Activated T-cell treated with anti-CD3 and anti-CD28 coated beads for 4 hours (primary cell): ENCODE measurements around the gene SSBP3.
"Not testable (repeated sequence)": the region's sequence is repeated elsewhere in the genome, so short reads cannot be mapped to it uniquely, and the experiment has no call there.

ENCODE experiments used
- DNase-seq: peaks from one replicate; pipeline ENCODE4 v3.0.0-alpha.2; 2020

Gene SSBP3

DNA sequence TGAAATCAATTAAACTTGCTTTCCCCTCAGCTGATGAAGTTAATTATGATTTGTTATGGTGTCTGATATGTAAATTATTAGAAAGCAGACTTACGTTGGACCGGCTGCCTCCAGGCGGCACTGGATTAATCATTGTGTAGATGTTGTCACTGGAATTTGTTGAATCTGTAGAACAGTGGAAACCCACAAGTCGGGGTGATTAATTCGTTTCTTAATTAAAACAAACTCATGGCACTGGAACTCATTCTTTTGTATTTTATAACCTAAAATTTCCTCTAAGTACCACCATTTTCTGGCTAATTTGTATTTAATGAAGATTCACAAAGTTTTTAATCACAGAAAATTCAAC, 167.2 kb downstream of the SSBP3 start:
- no peak for DNase-seq

DNA sequence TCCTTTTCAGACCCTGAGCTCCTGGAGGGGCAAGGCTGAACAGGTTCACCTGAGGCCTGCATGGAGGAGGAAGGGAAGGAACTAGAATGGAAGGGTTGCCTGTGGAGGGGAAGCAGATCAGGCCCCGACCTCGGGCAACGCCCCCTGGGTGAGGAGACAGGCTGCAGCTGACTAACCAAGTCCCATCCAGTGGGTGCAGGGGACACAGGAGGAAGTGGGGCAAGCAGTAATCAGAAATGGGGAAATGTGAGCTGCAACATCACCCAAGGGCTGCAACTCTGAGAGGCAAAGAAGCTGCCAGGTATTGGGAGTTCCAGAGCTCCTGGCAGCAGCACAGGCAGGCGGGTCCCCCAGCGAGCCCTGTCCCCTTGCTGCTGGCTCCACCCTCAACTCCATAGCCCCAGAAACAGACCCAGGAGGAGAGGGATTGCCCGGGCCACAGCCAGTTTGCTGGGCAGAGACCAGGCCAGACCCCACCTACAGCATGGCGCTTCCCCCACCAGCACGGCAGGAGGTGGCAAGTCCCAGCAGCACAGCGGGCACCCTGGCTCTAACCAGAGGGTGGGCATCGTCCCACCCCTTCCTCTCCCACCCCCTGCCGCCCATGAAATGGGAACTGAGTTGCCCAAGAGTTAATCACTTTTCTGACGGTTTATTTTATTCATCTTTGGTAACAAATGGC, 167.7 kb downstream of the SSBP3 start:
- DNase-seq, result no peak

DNA sequence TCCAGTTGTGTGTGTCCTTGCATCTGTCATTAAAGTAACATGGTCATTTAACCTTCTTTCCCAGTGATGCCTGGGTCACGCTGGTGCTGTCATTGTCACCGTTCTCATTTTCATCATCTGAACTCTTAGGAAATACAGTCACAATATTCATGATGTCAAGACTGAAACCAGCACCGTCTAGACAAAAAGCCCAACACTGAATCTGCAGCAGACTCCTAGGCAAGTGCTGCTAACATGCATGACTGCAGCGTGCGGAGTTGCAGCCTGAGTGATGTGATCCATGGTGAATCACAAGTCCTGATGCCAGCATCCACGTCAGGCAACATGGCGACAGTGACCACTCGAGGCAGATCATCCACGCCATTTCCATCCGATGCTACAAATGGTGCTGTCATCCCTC, 168.6 kb downstream of the SSBP3 start:
- no peak for DNase-seq

DNA sequence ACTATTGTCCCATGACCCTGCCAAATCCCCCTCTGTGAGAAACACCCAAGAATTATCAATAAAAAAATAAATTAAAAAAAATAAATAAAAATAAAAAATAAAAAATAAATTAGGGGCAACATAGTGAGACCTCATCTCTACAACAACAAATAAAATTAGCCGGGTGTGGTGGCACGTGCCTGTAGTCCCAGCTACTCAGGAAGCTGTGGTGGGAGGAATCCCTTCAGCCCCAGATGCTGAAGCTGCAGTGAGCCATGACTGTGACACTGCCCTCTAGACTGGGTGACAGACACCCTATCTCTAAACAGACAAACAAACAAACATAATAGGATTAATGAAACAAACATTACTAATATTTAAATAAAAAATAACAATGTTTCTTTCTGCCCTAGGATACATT, 171.9 kb downstream of the SSBP3 start:
- DNase-seq, result no peak

DNA sequence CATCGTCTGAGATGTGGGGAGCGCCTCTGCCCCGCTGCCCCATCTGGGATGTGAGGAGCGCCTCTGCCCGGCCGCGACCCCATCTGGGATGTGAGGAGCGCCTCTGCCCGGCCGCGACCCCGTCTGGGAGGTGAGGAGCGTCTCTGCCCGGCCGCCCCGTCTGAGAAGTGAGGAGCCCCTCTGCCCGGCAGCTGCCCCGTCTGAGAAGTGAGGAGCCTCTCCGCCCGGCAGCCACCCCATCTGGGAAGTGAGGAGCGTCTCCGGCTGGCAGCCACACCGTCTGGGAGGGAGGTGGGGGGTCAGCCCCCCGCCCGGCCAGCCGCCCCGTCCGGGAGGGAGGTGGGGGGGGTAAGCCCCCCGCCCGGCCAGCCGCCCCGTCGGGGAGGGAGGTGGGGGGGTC, 173.0 kb downstream of the SSBP3 start:
- not testable (repeated sequence) for DNase-seq

DNA sequence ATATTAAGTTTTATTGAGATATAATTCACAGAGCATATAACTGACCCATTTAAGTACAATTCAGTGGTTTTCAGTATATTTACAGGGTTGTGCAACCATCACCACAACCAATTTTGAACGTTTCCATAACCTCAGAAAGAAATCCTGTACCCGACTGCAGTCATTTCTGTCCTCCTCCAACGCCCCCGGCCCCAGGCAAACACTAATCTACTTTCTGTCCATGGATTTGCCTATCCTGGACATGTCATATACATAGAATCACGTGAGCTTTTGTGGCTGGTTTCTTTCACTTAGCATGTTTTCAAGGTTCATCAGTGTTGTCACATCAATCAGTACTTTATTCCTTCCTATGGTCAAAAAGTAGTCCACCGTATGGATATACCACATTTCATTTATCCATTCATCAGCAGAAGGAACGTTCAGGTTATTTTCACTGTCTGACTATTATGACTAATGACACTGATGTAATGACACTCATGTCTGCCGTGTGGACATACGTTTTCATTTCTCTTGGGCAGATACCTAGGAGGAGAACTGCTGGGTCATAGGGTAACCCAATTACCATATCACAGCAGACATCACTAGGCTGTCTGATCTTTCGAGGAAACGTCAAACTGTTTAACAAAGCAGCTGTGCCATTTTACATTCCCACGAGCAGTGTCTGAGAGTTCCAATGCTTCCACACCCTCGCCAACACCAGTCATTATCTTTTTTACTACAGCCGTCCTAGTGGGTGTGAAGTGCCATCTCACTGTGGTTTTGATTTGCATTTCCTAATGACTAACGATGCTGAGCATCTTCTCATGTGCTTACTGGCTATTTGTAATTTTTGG, 175.5 kb downstream of the SSBP3 start:
- DNase-seq, result no peak

DNA sequence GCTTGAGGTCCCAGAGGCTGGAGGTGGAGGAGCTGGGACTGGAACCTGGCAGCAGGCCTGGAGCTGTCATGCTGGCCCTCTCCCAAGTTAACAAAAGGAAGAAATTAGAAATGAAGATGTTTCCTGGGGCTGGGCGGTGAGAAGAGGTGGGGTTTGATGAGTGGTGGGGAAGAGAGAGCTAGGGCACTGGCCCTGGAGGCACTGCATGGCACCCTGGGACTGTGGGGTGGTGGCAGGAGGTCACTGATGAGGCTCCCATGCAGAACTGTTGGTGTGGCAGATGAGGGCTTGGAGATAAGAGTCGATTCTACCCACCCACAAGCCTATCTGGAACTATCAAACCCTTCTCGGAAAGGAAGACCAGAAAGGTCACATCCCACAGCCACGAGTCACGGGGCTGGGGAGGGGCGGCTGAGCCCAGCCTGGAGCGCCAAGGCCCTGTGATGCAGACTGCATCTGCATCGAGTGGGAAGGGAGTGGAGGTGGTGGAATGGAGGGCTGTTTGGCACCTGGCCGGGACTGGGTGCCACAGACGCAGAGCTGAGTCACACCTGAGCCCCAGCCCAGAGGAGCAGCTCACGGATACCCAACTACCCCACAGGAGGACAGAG, 176.8 kb downstream of the SSBP3 start:
- DNase-seq, result no peak

DNA sequence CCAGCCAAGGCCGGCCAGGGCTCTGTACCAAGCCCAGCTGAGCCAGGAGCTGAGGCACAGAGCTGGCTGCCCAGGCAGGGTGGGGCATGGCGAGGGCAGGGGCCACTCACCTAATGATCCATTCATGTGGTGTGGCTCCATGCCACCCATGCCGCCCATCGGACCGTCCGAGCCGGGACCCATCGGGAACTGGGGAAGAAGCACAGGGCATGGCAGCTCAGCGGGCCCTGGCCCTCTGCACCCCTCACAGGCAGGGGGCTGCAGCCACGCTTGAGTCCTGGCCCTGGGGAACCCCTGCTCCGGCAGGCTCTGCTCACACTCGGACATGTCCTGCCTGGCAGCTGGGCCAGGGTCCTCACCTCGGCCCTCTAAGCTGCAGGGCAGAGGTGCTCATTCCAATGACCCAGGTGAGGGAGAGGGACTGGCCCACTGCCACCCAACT, 177.5 kb downstream of the SSBP3 start:
- no peak for DNase-seq

DNA sequence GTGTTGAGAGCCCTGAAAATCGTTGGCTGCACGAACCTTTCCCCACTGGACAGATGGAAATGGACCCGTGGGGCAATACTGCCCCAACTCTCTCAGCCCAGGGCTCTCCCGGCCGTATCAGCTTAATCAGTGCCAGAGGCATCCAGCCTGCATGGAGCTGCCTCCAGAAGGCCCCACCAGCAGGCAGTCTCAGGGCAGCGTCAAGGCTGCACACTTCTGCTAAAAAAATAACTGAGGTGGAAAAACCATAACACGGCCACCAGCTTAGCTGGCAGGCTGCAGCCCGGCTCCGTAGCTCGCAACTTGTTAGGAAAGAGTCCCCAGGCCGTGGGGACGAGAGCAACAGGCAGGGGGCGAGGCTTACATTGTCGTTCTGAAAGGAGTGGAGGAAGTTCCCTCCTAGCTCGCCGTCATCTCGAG, 178.3 kb downstream of the SSBP3 start:
- no peak for DNase-seq

DNA sequence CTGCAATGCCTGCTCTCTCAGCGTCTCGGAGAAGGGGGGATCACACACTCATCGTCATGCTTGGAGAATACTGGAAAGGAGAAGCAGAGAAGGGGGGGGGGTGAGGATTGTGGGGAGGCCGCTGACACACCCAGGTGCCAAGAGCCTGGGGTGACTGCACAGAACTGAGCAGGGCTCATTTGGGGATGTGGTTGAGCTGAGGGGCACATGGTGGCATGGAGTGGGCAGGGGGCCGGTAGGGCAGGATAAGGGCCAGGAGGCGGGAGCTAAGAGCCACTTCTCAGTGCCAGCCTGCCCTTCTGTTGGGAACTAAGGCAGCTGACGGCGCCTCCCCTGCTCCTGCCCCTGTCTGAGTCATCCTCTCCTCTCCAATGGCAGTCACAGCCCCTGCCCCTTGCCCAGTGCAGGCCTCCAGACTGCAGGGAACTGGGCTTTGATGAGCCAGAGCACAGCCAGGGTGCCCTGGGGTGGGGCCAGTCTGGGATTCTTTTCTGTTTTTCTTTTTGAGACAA, 179.0 kb downstream of the SSBP3 start:
- DNase-seq, result no peak

DNA sequence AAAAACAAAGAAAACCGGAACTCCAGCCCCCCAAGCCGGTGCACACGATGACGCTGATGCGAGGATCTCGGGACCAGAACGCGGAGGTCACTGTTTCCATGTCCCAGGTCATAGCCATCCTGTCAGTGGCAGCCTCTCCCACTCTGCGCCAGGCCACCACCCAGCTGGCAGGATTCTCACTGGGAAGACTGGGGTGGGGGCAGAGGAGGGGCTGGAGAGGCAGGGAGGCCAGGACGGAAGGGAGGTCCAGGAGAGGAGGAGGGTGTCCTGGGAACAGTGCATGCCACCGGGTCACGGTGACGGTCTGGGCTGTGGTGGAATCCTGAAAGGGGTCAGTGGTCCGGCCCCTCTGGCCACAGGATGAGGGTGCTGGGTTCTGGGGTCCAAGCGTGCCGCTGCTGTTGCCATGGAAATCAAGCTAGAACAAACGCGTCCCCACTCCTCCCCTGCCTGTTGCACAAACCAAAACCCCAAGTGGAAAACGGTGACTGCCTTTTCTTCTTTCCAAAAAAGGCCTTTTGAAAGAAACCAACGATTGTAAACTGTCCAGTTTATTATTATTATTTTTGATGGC, 180.1 kb downstream of the SSBP3 start:
- DNase-seq, result no peak

DNA sequence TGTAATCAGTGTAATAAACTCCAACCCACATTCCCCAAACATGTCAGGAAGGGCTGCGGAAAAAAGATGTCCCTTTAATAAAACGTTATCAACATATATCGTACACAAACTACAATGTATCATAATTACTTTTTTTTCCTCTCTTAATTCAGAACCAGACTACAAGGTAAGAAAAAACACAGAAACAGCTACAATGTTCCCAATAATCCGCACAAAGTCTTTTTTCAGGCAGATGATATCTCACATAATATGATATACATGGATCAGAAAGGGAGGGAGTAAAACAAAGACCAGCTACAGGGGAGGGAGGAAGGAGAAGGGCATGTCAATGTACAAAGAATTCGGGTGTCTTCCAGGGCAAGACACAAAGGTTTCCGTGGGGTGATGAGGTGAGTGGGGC, 180.8 kb downstream of the SSBP3 start:
- no peak for DNase-seq

DNA sequence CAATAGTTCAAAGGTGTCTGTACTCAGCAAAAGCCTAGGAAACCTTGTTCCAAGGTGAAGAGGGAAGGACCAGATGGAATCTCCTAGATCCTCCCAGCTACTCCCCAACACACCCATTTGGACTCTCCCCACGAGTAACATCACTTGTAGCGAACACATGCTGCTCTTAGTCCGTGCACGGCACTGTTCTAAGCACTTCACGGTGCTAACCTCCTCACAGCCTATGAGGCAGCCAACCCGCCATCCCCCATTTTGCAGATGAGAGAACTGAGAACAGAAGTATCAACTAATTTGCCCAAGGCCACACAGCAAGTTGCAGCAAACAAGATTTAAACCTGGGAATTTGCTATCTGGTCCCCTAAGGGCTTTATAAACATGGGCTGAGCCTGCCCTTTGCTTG, 182.0 kb downstream of the SSBP3 start:
- no peak for DNase-seq

DNA sequence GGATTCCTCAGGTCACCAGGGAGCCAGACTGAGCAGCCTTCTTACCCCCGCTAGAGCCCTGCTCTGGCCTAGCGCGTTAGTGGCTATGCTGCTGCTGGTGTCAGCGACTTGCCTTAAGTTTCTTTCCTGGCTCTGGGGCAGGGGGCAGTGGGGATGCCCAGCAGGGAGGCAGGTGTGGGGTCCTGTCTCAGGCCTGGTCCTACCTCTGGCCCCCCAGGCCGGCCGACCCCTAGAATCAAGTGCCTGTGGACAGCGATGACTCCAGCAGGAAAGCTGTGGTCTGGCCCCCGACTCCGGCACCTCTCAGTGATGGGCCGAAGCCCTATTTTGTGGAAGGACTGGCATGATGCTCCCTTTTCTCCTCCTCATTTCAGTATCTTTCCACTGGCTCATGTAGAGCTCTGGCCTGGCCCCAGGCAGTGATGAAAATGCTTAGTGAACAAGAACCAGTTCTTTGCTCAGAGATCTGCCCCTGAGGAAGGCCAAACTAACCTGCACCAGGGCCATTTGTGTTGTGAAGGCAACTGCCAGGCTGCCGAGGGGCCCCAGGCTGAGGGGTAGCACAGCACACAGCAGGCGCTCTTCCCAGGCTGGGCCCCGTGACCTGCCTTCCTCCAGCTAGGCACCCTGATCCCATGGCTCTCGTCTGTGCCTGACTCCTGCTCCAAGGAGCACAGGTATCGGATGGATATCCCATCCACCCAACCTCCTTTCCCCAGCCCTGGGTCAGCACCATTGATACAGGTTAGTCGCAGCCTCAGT, 182.6 kb downstream of the SSBP3 start:
- no peak for DNase-seq

DNA sequence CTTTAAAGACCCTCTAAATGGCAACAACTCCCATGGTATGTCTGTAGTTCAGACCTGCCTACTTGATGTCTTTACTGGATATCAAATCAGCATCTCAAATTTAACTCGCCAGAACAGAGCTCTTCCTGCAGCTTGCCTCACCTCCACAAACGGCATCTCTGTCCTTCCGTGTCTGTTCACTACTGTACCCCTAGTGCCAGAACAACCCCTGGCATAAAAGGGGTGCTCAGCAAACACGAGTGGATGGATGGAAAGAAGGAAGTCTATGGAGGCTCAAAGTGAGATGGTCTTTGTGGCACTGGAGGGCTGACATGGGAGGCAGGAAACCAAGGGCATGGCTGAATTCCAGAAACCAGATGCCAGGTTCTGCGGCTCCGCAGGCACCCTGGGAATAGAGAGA, 183.5 kb downstream of the SSBP3 start:
- no peak for DNase-seq

DNA sequence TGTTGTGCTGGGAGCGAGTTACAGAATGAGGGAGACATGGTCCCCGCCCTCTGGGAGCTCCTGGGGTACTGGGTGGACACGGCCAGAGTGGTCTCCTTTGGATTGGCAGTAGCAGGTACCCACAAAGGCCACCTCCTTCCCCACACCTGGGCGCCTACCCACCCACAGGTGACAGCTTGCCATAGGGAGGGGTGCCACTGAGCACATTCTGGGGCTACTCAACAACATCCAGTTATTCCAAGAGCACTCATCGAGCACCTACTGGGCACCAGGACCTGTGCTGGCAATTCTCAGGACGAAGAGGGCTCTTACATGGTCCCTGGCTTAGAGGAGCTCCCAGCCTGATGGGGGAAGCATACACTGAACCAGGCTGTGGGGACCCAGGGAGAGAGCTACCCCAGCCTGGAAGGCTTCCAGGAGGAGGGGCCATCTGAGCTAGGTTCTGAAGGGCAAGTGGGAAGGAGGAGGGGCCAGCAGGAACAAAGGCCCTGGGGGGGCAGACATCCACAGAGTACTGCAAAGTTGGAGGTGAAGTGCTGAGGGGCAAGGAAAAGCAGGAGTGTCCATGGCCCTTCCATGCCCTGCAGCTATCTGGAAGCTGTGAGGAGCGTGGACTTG, 184.2 kb downstream of the SSBP3 start:
- DNase-seq, result no peak

DNA sequence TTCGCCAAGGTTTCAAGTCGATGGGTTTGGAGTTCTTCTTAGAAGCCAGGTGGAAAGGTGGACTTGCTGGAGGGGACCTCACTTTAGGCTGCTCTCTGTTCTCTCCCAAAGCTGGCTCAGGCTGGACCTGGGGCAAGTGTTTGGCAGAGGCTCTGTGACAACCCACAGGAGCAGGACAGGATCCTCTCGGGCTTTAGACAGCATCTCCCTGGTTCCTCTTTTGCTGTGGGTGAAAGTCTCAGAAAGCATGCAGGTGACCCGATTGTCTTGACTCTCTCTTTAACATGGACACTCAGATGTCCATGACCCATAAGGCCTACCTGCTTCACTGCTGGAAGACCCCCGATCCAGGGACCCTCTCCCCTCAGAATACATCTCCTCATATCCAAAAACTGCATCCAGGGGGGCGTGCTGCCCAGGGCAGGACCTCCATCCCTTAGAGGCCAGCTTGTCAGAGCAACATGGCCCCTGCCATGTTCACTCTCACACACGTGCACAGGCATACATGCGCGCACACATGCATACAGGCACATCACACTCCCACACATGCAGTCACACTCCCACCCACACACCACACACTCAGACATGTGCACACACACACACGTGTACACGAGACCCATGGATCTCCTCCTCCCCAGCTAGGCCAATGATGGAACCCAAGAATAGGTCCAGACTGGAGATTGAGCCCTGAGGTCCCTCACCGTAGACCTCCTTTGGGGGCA, 184.9 kb downstream of the SSBP3 start:
- DNase-seq, result no peak

DNA sequence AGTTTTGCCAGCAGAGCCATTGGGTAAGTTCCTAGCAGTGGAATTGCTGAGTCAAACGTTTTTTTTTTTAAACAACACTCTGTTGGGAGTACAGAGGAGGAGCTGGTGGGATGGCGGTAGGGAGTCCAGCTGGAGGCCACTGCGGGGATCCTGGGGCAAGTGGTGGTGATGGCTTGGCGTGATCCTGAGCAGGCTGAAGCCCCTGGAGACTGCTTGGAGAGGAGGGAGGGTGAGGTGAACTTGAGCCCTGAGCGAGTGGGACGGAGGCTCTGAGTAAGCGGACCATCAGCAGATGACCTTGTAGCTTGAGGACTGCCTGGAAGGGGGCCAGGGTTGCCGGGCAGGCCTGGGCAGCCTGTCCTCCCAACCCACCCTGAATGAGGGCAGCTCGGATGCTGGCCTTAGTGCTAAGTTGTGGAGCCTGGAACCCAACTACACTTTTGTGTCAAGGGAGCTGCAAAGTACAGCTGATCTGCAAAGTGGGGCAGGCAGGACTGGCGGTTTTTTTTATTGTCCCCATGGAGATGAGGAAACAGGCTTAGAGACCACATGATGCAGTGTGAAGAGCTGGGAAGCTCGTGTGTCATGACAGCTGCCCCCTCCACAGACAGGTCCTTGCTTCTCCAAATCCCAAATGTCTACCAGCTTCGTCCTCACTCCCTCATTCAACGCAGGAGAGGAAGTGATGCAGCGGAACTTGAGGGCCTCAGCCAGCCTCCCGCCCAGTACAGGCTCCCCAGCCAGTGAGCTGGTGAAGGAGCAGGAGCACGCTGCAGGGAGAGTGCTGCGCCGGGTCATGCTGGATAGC, 186.0 kb downstream of the SSBP3 start:
- no peak for DNase-seq

DNA sequence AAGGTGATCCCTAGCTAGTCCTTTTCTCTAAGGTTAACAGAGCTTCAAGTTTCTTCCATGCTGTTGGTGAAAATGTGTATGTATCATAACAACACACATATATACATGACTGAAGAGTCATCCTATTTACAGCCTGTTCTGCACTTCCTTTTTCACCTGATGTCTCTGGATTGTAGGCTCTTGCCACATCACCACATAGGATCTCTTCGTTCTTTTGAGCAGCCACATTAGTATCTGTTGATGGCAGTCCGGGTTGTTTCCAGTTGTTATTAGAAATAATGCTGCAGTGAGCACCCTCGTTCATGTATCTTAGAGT, 186.5 kb downstream of the SSBP3 start:
- no peak for DNase-seq

DNA sequence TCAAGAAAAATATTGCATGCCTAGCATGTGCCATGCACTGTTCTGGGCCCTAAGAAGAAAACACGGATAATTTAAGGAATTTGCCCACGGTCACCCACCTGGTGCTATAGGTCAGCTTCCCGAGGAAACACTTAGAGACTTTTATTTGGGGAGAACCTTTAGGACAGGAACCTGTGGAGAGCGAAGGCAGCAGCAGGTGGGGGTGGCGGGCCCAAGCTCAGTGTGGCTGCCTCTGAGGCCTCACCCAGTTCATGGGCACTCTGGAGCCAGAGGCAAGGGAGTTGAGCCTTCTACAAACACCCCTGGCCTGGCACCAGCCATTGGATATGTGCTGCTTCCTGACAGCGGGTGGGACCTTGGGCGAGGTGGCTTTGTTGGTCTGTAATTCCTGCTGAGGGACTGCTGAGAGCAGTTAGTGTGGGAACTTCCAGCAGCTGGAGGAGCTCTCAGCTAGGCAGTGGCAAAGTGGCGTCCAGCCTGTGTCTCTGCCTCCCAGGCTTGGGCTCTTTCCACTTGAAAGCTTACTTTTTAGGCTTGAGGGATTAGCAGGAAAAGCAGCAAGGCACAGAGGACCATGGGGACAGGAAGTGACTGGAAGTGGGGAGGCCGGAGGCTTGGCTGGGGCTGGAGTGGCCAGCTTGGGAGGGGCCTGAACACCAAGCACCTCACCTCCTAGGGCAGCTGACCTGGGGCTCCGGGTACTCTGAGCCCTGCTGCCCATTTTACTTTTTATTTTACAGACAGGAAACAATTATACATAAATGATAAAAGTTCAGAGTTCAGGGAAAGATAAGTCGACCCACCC, 187.1 kb downstream of the SSBP3 start:
- DNase-seq, result no peak
